Stimulated activated CD8-positive, alpha-beta memory T cell treated with anti-CD3 and anti-CD28 coated beads, Interleukin-4, amount 100 ng/mL, for 1 hour (primary cell): ENCODE measurements around the gene NUDT14.

Experiments
- DNase-seq, 2 donors: peaks; one replicate each; pipeline ENCODE4 v3.0.0-alpha.2; 2020; ENCODE audit warnings: low read depth in 2 of 2, low spot score in 1 of 2

Gene NUDT14

GRCh38 chr14:105212541-105213300, 31.6 kb upstream of the NUDT14 start:
- DNase-seq = no peak

DNA sequence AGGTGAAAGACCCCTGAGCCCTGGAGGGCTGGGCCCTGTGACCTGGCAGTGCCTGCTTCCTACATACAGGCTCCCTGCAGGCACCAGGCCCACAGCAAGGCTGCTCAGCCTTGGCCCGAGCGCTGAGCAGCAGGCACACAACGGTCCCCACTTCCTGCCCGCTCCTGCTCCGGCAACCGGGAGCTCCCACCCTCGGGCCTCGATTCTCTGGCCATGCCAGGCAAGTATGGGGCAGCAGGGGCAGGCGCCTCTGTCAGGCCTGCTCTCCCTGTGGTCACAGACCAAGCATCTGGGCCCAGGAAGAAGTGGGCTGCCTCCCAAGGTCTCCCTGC, 30.6 kb upstream of the NUDT14 start:
- DNase-seq = no peak

DNA sequence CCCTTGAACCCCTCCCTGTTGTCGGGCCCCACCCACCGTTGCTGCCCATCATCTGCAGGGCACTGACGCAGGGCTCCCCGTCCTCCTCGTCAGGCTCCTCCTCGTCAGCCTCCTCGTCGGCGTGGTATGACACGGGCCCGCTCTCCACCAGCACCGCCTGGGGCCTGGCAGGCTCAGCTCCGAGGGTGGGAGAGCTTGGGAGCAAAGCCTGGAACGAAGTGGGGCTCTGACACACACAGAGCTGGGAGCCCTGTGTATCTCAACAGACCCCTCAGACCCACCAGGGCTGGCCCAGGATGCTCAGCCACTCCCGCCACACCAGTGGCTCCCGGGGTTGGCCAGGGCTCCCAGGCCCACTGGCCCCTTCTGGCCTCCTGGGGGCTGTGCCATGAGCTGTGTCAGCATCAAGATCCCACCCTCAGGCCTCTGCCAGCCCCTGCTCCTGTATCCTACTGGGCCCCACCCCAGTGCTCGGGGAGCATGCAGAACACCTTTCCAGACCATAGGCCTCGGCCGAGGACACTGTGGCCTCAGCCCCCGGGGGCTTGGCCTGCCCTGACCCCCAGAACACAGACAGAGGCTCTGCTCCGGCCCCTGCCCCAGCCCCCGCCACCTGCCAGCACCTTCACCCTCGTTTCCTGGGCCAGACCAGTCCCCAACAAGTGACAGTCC, 30.1 kb upstream of the NUDT14 start:
- no peak for DNase-seq

DNA sequence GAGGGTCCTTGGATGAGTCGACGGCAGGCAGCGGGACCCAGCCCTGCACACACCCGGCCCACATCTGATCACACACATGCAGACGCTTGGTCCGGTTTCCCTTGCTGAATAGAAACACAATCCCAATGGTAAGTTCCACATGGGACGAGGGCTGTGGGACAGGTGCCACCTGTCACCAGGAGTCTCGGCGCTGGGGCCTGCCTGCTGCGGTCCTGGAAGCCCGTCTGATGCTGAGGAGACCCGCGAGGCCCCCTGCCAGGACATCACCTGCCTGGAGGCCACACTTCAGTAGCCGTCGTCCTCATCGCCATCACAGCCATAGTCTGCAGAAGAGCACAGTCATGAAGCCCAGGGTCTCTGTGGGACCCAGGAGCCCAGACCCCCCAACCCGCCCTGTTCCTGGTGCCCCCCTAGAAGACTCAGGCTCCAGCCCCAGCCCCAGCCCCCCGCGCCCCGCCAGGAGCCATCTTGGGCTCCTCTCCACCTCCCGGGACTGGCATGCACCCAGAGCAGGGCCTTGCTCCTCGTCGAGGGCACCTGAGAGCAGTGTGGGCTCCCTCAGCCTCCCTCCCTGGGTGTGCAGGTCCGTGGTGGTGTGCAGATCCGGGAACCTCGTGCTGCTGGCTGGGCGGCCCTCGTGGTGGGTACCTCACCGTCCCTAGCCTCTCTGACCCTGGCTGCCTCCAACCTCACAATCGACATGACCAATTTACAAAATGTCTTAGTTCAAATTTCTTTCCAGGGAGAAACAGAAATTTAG, 29.3 kb upstream of the NUDT14 start:
- DNase-seq = no peak

GRCh38 chr14:105209646-105210045, 28.5 kb upstream of the NUDT14 start:
- no peak for DNase-seq

DNA sequence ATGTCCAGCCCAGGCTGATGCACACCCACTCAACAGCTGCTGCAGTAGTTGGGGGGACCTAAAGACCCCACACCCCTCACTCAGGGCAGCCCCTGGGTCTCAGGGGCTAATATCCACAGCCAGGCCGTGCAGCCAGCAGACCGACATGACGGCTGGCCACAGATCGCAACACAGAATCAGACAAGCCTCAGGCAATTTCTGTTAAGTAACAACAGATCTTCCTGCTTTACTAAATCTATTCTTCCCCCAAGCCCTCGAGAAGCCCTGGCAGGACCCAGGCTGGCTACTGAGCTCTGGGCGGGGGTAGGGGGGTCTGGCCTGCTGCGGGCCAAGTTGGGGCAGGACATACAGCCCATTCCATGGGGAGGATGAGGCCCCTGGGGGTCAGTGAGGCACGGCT, 28.0 kb upstream of the NUDT14 start:
- no peak for DNase-seq

- no peak for DNase-seq
These were observed 27.6 kb upstream of the NUDT14 start for GRCh38 chr14:105208738-105209075.

GRCh38 chr14:105207996-105208737, 27.1 kb upstream of the NUDT14 start:
- DNase-seq = no peak

- no peak for DNase-seq
These were observed 26.4 kb upstream of the NUDT14 start for GRCh38 chr14:105207460-105207901.

DNA sequence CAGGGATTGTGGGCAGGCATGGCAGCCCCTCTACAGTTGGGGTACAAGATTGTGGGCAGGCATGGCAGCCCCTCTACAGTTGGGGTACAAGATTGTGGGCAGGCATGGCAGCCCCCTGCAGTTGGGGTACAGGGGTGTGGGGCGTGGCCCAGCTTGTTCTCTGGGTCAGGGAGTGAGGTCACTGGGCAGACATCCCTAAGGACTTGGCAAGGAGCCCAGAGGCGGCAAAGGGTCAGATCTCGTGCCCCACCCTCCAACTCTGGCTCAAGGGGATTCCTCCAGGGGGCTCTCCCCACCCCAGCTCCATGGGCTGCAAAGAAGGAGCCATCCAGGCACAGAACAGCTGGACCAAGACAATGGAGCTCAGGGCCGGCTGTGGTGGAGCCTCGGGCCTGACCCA, 25.8 kb upstream of the NUDT14 start:
- DNase-seq = no peak

DNA sequence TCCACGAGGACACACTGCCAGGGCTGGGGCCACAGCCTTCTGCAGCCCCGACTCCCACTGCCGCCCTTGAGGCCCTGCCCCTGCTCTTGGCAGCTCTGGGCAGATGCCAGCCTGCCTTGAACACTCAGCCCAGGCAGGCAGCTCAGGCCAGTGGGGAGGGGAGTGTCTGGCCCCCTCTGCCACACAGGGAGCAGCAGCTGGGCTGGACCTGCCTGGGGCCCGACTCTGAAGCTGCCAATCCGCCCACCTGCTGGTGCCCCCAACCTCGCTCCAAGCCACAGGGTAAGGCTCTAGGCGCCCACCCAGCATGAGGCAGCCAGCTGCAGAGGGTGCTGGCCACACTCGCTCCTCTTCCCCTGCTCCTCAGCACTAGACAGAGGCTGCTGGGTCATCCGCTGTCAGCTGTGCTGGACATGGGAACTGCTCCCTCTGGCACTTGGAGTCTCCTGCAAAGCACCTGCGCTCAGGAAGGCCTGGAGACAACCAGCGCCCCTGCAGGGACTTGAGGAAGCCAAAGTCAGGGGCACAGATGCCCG, 24.6 kb upstream of the NUDT14 start:
- no peak for DNase-seq

- no peak for DNase-seq
These were observed 24.0 kb upstream of the NUDT14 start for GRCh38 chr14:105204931-105205672.

DNA sequence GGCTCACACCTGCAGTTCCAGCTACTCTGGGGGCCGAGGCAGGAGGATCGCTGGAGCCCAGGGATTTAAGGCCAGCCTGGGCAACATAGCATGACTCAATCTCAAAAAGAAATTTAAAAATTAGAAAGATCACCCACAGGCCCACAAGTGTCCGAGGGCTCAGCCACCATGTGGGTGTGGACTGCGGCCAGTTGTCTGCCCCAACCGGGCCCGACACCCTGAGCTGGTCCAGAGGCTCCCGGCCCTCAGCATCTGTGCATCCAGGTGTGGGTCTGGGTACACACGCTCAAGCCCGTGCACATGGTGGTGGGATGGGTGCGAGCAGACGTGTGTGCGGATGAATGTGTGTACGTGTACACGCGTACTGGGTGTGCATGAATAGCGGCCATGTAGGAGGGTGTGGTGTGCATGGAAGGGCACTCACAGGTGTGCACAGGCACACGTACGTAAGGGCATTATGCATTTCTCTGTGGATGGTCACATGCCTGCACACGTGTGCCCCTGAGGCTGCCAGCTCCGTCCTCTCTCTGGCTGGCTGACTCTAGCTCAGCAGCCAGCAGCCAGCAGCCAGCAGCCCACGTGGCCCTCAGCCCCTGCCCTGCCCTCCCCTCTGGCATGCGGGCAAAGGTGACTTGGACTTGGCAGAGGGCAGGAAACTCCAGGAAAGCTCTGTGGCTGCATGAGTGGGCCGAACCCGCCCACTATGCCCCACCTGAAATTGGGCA, 23.3 kb upstream of the NUDT14 start:
- no peak for DNase-seq

- no peak for DNase-seq
These were observed 22.6 kb upstream of the NUDT14 start for GRCh38 chr14:105203701-105204100.

DNA sequence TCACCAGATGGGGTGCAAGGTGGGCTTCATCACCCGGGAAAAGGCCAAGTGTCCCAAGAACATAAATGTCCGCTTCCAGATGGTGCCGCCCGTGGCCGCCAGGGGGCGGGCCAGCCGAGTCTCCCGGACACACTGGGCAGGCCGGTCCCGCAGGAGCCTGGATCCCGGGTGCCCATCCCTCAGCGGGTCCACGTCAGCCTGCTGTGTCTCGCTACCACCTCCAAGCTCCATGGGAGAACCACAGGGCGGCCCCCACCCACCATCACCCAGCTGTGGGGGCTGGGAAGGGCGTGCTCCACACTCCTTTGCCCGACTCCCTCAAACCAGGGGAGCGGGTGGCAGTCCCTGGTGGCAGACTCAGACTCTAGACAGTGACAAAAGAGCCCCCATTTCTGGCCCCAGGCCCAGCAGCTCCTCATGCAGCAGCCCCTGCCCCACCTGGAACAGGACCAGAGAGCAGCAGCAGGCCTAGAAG, 22.0 kb upstream of the NUDT14 start:
- DNase-seq = peak in 1 of 2 donors; percentile 31

DNA sequence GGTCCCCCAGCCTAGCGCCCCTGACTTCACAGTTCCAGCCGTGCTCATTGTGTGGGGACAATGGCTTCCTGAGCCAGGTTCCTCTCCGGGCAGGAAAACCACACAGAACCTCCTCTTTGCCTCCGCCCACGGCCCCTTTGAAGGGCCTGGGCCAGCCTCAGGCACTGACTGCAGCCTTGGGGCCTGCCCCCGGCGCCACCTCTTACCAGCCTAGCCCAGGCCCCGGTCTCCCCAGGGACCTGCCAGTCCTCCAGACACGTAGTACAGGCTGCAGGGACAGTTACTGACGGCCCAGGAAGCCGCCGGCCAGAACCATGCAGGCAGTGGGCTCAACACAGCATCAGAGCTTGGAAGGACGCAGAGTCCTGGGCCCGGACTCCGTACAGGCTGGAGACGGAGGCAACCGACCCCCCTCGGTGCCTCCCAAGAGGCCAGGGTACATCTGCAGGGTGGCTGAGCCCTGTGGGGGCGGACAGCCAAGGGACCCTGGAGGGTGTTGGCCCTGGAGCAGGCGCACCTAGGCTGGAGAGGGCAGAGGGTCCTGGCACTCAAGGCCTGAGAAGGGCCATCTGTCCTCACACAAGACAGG, 20.9 kb upstream of the NUDT14 start:
- DNase-seq = no peak

DNA sequence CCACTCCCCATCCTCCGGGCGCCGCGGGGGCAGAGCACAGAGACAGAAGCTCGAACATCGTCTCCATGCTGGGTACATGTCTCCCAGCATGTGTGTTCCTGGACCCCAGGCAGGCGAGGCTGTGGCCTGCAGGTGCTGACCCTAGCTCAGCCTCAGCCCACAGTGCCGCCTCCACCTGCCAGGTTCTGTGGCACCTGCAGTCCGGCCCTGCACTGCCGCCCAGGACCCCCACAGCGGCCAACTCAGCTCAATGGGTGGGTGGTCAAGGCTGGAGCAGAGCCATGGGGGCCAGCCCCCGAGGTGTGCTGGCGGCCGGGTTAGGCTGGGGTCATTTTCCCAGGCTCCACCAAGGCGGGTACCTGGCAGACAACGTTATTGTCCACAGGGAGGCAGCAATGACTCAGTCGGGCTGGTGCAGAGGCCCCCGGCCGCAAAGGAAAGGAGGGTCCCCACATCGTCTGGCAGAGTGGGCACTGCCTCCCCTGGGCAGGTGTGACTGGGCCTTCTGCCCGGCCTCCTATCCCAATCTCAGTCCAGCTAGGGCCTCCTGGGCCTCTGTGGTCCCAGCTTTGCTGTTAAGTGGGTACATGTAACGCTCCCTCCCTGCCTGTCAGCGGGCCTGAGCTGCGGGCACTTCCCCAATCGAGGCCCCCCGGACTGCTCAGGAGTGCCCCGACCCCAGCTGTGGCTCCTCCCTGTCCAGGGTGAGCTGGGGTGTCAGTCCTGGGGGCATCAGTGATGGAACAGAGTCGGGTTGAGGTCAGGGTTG, 20.2 kb upstream of the NUDT14 start:
- DNase-seq = no peak

GRCh38 chr14:105200641-105201040, 19.5 kb upstream of the NUDT14 start:
- DNase-seq = no peak

GRCh38 chr14:105200074-105200473, 19.0 kb upstream of the NUDT14 start:
- no peak for DNase-seq
